IMR-90 (cell line): ENCODE results near the gene VPS26B. TPM values are rescaled to one million over a fixed set of nuclear protein-coding genes. Genes with fewer than 3 reads are reported as not detected.

Source experiments
- ATAC-seq: fragments of 200-7000 bp; cut with Tn5 transposase; 2 replicates; pipeline ENCODE4 v1.9.1; 2020; ENCODE audit warnings: low read depth, mild to moderate bottlenecking, moderate library complexity
- BruUV-seq: library from RNA; stranded (reverse); fragments of 400-500 nt; replicated peaks from 2 replicates; lab custom pipeline; 2021; lab: Mats Ljungman, UMichigan
- CTCF ChIA-PET: fragments of 300-600 bp; formaldehyde crosslinking; extraction: SDS; loops from one replicate; lab custom pipeline; 2021; ENCODE audit warnings: antibody characterized with exemption; lab: Yijun Ruan, JAX
- POLR2A ChIA-PET: fragments of 300-600 bp; sonication (Branson Sonifier 250); formaldehyde crosslinking; loops from one replicate; lab custom pipeline; 2022; ENCODE audit warnings: antibody characterized with exemption; ENCODE audit not compliant: unreplicated experiment; lab: Charles Lee
- DNase-seq: peaks from one replicate; pipeline ENCODE4 v3.0.0; 2013
- H2AFZ ChIP-seq: replicated peaks from 2 replicates; pipeline ENCODE3; 2013; ENCODE audit warnings: low read length, mild to moderate bottlenecking; ENCODE audit not compliant: poor library complexity
- H2AK5ac ChIP-seq: 2 replicates; pipeline ENCODE4 v1.6.1; 2013; ENCODE audit warnings: low read depth, low read length, inconsistent platforms
- H2AK9ac ChIP-seq: replicated peaks from 2 replicates; pipeline ENCODE3; 2013; ENCODE audit warnings: mild to moderate bottlenecking, low read depth, low read length, moderate library complexity; ENCODE audit not compliant: poor library complexity
- H2BK120ac ChIP-seq: 2 replicates; pipeline ENCODE4 v1.6.1; 2013; ENCODE audit warnings: low read depth, low read length, inconsistent platforms
- H2BK15ac ChIP-seq: 3 replicates; pipeline ENCODE4 v1.6.1; 2013; ENCODE audit warnings: low read depth, low read length, inconsistent platforms
- H2BK20ac ChIP-seq: 2 replicates; pipeline ENCODE4 v1.6.1; 2013; ENCODE audit warnings: low read depth, mild to moderate bottlenecking, inconsistent platforms, low read length, moderate library complexity
- H2BK5ac ChIP-seq: 2 replicates; pipeline ENCODE4 v1.6.1; 2013; ENCODE audit warnings: mild to moderate bottlenecking, low read depth, low read length, inconsistent platforms; ENCODE audit not compliant: poor library complexity, severe bottlenecking
- H3K14ac ChIP-seq: replicated peaks from 2 replicates; pipeline ENCODE4 v1.6.1; 2013; ENCODE audit warnings: low read depth, low read length, inconsistent platforms
- H3K18ac ChIP-seq: 2 replicates; pipeline ENCODE4 v1.6.1; 2013; ENCODE audit warnings: low read depth, low read length, control low read depth
- H3K23ac ChIP-seq: 2 replicates; pipeline ENCODE4 v1.6.1; 2013; ENCODE audit warnings: low read depth, low read length, inconsistent platforms
- H3K27ac ChIP-seq: 2 replicates; pipeline ENCODE4 v1.5.1; 2013; ENCODE audit warnings: mild to moderate bottlenecking, control low read depth, low read length; ENCODE audit not compliant: insufficient read depth
- H3K27me3 ChIP-seq: 2 replicates; pipeline ENCODE4 v1.6.1; 2013; ENCODE audit warnings: low read length; ENCODE audit not compliant: control insufficient read depth, insufficient read depth
- H3K36me3 ChIP-seq: 2 replicates; pipeline ENCODE4 v1.6.1; 2013; ENCODE audit warnings: low read length, mixed read lengths; ENCODE audit not compliant: control insufficient read depth, insufficient read depth
- H3K4ac ChIP-seq: 2 replicates; pipeline ENCODE4 v1.6.1; 2013; ENCODE audit warnings: low read depth, low read length, inconsistent platforms
- H3K4me1 ChIP-seq: 2 replicates; pipeline ENCODE4 v1.6.1; 2013; ENCODE audit warnings: low read length, mixed read lengths; ENCODE audit not compliant: control insufficient read depth, insufficient read depth
- H3K4me2 ChIP-seq: 2 replicates; pipeline ENCODE4 v1.6.1; 2013; ENCODE audit warnings: low read depth, mild to moderate bottlenecking, control low read depth, low read length, moderate library complexity
- H3K4me3 ChIP-seq: 2 replicates; pipeline ENCODE4 v1.5.1; 2013; ENCODE audit warnings: low read depth, mild to moderate bottlenecking, control low read depth, low read length, moderate library complexity; ENCODE audit not compliant: insufficient read depth
- H3K56ac ChIP-seq: 2 replicates; pipeline ENCODE4 v1.6.1; 2013; ENCODE audit warnings: low read length, inconsistent platforms; ENCODE audit not compliant: insufficient read depth; ENCODE audit errors: extremely low read depth
- H3K79me1 ChIP-seq, 2 experiments: 2 replicates each; pipeline ENCODE4 v1.6.1; 2013; ENCODE audit warnings: low read length in 2 of 2, inconsistent platforms in 1 of 2, low read depth in 1 of 2
- H3K9ac ChIP-seq: 2 replicates; pipeline ENCODE4 v1.6.1; 2013; ENCODE audit warnings: low read depth, low read length, control low read depth
- H3K9me1 ChIP-seq: 2 replicates; pipeline ENCODE4 v1.6.1; 2013; ENCODE audit warnings: low read length, inconsistent platforms; ENCODE audit not compliant: insufficient read depth
- H3K9me3 ChIP-seq: 2 replicates; pipeline ENCODE4 v1.6.1; 2013; ENCODE audit warnings: low read length; ENCODE audit not compliant: control insufficient read depth, insufficient read depth
- H4K20me1 ChIP-seq: 2 replicates; pipeline ENCODE4 v1.6.1; 2013; ENCODE audit warnings: low read length, inconsistent platforms; ENCODE audit not compliant: insufficient read depth
- H4K5ac ChIP-seq: 2 replicates; pipeline ENCODE4 v1.6.1; 2013; ENCODE audit warnings: mild to moderate bottlenecking, low read depth, low read length, control low read depth
- H4K8ac ChIP-seq, 2 experiments: 2 replicates each; pipeline ENCODE4 v1.6.1; 2013; ENCODE audit warnings: low read depth in 2 of 2, low read length in 2 of 2, control low read depth in 1 of 2, inconsistent platforms in 1 of 2
- H4K91ac ChIP-seq: 2 replicates; pipeline ENCODE4 v1.6.1; 2013; ENCODE audit warnings: low read depth, low read length, inconsistent platforms; ENCODE audit not compliant: insufficient read depth
- CEBPB ChIP-seq: IDR thresholded peaks from 2 replicates; pipeline ENCODE4 v1.6.1; 2012; ENCODE audit warnings: low read depth, low read length, improper control_type of control experiment
- MXI1 ChIP-seq: IDR thresholded peaks from 2 replicates; pipeline ENCODE4 v1.6.1; 2012; ENCODE audit warnings: low read depth, mild to moderate bottlenecking, low read length, moderate library complexity, borderline replicate concordance
- POLR2A ChIP-seq: IDR thresholded peaks from 2 replicates; pipeline ENCODE4 v1.6.1; 2012; ENCODE audit warnings: mild to moderate bottlenecking, low read depth, low read length
- RAD21 ChIP-seq: IDR thresholded peaks from 2 replicates; pipeline ENCODE4 v1.6.1; 2012; ENCODE audit warnings: low read length, improper control_type of control experiment
- WGBS, 2 experiments: methylation state at CpG; one replicate each; pipeline versions ENCODE4 v1.1.5 to v1.1.7; 2013; ENCODE audit warnings: missing lambda C conversion rate in 2 of 2; ENCODE audit not compliant: insufficient read length in 1 of 2; ENCODE audit errors: extremely low coverage in 2 of 2; 5-methylcytosine and 5-hydroxymethylcytosine counted together
- dilution Hi-C: fragments of 300-500 bp; cut with HindIII; formaldehyde crosslinking; loops from one replicate; pipeline ENCODE4 v1.14.3; 2018; ENCODE audit warnings: low sequenced_read_pairs; ENCODE audit not compliant: unreplicated experiment
- in situ Hi-C: fragments of 300-500 bp; cut with MboI; formaldehyde crosslinking; loops from 3 replicates; pipeline ENCODE4 v1.14.3; 2019; ENCODE audit warnings: low sequenced_read_pairs, inconsistent platforms, mixed read lengths
- intact Hi-C: fragments of 100-400 bp; cut with micrococcal nuclease; formaldehyde crosslinking; loops from 2 replicates; pipeline ENCODE4 v1.10.0; 2022
- polyA plus RNA-seq, 3 experiments: library from polyadenylated mRNA; depleted of rRNA; stranded (reverse); fragments of >200 nt; gene quantifications; 2 replicates each; pipeline ENCODE4 v1.2.3, GENCODE V29; 2012; ENCODE audit warnings: low replicate concordance in 1 of 3
- total RNA-seq: library from RNA; depleted of rRNA; stranded (reverse); fragments of >200 nt; gene quantifications from 2 replicates; pipeline ENCODE4 v1.2.3, GENCODE V29; 2012
- TF ChIP-seq, protein P1 (sequence below): conservative IDR thresholded peaks from 2 replicates; pipeline ENCODE4 v1.5.1; 2012; ENCODE audit warnings: mild to moderate bottlenecking, low read depth, low read length, improper control_type of control experiment

Gene VPS26B
- total and polyA plus RNA-seq, 2 of the 4 experiments (the other 2 are of a cell fraction): 41.6 to 51.1 TPM

- no CpG with 5 or more reads among the region's 3 CpGs for WGBS, 2 experiments
- in situ Hi-C loops: no loop called here
Observed at GRCh38 chr11:134216816-134217215, 7.7 kb upstream of the VPS26B start.

More at GRCh38 chr11:134216816-134217215, 7.7 kb upstream of the VPS26B start:
- no peak overlapping the region for H2BK20ac ChIP-seq
- dilution Hi-C loops: no loop called here
- DNase-seq: no peak
- no TSS peak for BruUV-seq
- no peak overlapping the region for H2BK5ac ChIP-seq
- no peak overlapping the region for H3K27ac ChIP-seq
- no peaks in the 10 kb centered on the region for H4K20me1 ChIP-seq
- H3K4me2 ChIP-seq: no peak overlapping the region
- TF ChIP-seq CEBPB (no peak), POLR2A (no peak), MXI1 (no peak), RAD21 (no peak)
- TF ChIP-seq, protein P1, sequence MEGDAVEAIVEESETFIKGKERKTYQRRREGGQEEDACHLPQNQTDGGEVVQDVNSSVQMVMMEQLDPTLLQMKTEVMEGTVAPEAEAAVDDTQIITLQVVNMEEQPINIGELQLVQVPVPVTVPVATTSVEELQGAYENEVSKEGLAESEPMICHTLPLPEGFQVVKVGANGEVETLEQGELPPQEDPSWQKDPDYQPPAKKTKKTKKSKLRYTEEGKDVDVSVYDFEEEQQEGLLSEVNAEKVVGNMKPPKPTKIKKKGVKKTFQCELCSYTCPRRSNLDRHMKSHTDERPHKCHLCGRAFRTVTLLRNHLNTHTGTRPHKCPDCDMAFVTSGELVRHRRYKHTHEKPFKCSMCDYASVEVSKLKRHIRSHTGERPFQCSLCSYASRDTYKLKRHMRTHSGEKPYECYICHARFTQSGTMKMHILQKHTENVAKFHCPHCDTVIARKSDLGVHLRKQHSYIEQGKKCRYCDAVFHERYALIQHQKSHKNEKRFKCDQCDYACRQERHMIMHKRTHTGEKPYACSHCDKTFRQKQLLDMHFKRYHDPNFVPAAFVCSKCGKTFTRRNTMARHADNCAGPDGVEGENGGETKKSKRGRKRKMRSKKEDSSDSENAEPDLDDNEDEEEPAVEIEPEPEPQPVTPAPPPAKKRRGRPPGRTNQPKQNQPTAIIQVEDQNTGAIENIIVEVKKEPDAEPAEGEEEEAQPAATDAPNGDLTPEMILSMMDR: no peak
- no peak overlapping the region for H4K5ac ChIP-seq
- ChIA-PET POLR2A (no interaction called here), CTCF (no interaction called here)
- no peaks in the 10 kb centered on the region for H3K9me3 ChIP-seq
- no peak overlapping the region for H3K4ac ChIP-seq
- H3K14ac ChIP-seq: no peak overlapping the region
- H2BK15ac ChIP-seq: no peak overlapping the region
- H3K4me1 ChIP-seq: no peaks in the 10 kb centered on the region
- no peak overlapping the region for H2AK9ac ChIP-seq
- H3K56ac ChIP-seq: no peak overlapping the region
- no peak overlapping the region for H4K91ac ChIP-seq
- no peak for ATAC-seq
- H3K27me3 ChIP-seq: no peaks in the 10 kb centered on the region
- H2BK120ac ChIP-seq: no peak overlapping the region
- no peak overlapping the region for H4K8ac ChIP-seq
- intact Hi-C loops: no loop called here
- H3K18ac ChIP-seq: no peak overlapping the region
- peaks cover 16 to 20% of the 10 kb centered on the region in 2 experiments for H3K79me1 ChIP-seq
- no peak overlapping the region for H3K23ac ChIP-seq
- H3K9me1 ChIP-seq: peaks cover 6% of the 10 kb centered on the region; the same call in 1 of the 2 replicates
- no peak overlapping the region for H2AK5ac ChIP-seq
- H3K9ac ChIP-seq: no peak overlapping the region
- no peak overlapping the region for H3K4me3 ChIP-seq
- H2AFZ ChIP-seq: no peak overlapping the region
- H3K36me3 ChIP-seq: peaks cover 10% of the 10 kb centered on the region
